ENCODE results near the gene ESR2. TPM values are rescaled to one million over a fixed set of nuclear protein-coding genes. Genes with fewer than 3 reads are reported as not detected.

ESR2 gene
- total RNA-seq = not detected in 2 replicates

DNA sequence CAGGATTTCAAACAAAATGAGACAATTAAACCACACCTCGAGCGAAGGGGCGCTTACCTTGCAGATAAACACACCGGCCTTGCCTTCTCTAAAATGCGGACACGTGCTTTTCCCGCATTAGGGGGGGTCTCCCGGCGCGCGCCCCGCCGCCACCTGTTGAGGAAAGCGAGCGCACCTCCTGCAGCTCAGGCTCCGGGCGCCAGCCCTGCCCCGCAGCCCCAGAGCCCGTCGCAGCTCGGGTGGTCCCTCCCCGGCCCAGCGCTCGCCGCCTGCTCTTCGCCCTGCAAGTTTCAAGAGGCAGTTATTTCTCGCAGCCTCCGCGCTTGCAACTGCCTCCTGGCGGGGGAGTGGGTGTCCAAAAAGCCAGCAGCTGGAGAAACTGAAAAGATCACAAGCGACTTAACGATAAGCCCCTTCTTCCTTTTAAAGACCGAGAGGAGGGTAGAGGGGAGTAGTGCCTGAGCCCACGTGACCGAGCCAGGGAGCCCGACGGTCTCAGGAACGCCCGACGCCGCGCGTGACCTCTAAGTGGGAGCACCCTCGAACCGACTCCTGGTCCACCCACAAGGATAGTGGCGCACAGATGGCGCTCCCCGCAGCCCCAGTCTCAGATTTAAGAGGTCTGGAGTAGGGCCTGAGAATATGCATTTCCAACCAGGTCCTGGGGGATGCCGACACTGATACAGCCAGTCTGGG is at the start of gene ESR2:
TSS of gene ESR2 (minus strand) at position 396 of the 696 bp plus-strand sequence. CDS start 11,386 bp downstream, outside the sequence.

Other genes starting within 250 kb of the ESR2 start
- 76.3 and 84.0 TPM in 2 replicates for gene MTHFD1, start 94.0 kb upstream of the ESR2 start, total RNA-seq
- gene AKAP5, start 171.1 kb upstream of the ESR2 start, total RNA-seq = 0.15 and 0.17 TPM in 2 replicates
- gene ZBTB25, start 209.5 kb upstream of the ESR2 start, total RNA-seq = 2.9 and 4.8 TPM in 2 replicates
- 14.4 and 18.7 TPM in 2 replicates for gene ZBTB1, start 210.4 kb upstream of the ESR2 start, total RNA-seq
- 10.1 and 10.9 TPM in 2 replicates for gene HSPA2, start 246.4 kb upstream of the ESR2 start, total RNA-seq

Measured in bronchus fibroblast of lung (primary cell).